ENCODE data around the gene DTX4.

The DTX4 gene

GRCh38 chr11:59192446-59193020 is 20.6 kb downstream of the DTX4 start:
- DNase-seq (ENCODE audit: low spot score), result no peak

- no peak for DNase-seq (ENCODE audit: low spot score)
Observed at GRCh38 chr11:59193587-59194130, 21.7 kb downstream of the DTX4 start.

DNA sequence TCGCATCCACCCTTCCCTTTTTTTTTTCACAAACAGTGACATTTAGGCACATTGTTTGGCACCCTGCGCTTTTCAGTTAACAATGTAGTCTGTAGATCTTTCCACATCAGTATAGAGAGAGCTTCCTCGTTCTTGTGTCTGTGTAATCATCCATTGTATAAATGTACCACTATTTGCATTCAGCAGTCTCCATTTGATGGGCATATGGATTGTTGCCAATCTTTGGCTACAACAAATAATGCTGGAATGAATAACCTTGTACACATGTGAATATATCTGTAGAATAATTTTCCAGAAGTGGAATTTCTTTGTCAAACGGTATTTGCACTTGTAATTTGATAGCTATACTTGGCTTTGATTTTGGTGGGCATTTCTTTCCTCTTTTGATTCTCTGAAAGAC is 23.7 kb downstream of the DTX4 start:
- no peak for DNase-seq (ENCODE audit: low spot score)

- DNase-seq (ENCODE audit: low spot score), result no peak
Observed at GRCh38 chr11:59196777-59197176, 24.8 kb downstream of the DTX4 start.

DNA sequence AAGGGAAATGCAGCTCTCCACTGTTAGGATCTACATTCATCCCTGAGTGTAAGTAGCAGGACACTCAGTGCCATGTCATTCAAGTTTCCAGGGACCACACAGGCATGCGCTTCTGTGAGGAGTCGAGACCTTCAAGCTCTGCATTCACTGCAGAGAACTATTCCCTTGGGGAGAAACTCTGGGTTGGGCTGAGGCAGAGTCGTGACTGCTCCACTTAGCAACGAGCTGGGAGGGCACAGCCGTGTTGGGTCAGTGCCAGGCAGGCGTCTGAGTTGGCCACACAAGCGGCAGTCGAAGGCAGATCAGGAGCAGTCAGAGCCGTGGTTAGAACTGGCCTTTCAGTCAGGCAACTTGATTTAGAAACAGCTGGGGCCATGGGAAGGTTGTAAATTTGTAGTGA is 26.1 kb downstream of the DTX4 start:
- no peak for DNase-seq (ENCODE audit: low spot score)

DNA sequence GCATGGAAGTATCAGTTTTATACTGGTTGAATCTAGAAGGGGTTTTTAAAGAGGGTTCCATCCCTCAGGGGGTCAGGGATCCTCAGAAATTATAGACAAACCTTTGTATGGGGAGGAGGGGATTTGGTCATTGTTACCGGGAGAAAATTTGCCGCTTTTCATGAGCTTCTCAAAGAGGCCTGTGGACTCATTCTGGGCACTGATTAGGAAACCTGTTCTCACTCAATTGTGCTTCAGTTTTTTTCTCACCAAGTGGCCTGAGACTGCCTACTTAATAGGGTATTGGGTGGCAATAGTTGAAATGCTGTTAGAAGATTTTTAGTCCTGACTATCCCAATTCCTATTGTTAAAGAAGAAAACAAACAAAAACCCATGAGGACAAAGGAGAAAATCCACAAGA is 26.8 kb downstream of the DTX4 start:
- DNase-seq (ENCODE audit: low spot score), result no peak

GRCh38 chr11:59199546-59200422 is 27.9 kb downstream of the DTX4 start:
- DNase-seq (ENCODE audit: low spot score), result peak; percentile 15

DNA sequence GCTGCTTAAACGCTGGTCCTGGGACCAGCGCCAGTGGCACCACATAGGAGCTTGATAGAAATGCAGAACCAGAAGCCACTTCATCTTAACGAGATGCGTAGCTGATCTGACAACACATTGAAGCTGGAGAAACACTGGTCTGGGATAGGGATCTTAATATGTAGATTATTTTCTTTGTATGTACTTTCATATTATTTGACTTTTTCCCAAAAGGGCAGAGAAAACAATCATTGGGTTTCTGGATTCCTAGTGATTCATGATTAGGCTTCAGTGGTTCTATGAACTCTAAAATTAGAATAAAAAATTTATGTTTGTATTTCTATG is 28.5 kb downstream of the DTX4 start:
- DNase-seq (ENCODE audit: low spot score), result no peak

DNA sequence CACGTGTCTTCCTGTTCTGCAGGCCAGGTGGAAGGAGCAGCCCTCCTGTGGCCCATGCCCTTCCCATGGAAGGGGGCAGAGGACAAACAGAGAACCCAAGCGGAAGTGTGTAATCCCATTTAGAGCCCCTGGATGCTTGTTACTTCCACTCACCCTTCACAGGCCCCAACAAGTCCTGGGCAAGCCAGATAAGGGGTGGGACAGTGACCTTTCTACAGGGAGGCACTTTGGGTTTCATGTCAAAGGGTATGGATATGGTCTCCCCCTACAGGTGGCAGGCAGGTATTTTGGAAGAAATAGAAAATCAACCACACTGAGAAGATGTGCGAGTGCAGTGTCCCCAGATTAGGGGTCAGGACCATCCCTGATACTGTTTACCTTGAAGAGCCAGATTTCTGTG is 29.4 kb downstream of the DTX4 start:
- no peak for DNase-seq (ENCODE audit: low spot score)

- DNase-seq (ENCODE audit: low spot score), result no peak
Observed at GRCh38 chr11:59204746-59205145, 32.8 kb downstream of the DTX4 start.

DNA sequence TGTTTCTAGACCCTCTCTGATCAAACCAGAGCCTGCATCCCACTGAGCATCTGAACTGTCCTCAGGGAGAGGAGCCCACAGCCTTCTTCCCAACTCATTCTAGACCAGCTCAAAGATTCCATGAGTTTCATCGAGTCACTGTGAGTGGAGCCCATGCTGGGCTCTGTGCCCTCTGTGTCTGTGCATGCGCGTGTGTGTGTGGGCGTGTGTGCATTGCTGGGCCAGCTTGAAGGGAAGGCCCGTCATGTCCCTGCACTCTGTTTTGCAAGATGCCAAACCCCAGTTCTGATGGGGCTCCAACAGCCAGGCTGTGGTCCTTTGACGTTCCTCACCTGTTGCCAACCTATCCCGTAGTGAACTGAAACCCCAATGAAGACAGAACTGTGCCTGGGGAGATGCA is 33.7 kb downstream of the DTX4 start:
- DNase-seq (ENCODE audit: low spot score), result no peak

GRCh38 chr11:59206635-59207034 is 34.7 kb downstream of the DTX4 start:
- DNase-seq (ENCODE audit: low spot score), result no peak

DNA sequence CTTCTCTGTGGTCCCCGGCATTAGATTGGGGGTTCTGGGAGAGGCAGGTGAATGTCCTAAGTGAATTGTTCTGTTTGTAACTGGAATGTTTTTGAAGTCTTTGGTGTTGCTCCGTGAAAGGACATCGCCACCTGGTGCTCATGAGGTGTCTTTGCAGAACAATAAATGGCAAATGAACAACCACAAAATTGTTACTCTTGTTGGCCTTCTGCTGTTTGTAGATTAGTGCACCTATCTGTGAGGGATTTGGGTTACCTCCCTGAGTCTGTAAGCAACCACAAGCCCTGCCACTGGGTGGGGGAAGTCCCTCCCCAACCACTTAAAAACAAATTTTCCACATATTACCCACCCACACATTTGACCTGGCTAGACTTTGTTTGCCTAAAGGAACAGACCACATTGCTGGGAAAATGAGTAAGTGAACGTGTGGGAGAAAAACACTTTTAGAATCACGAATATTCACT is 36.1 kb downstream of the DTX4 start:
- DNase-seq (ENCODE audit: low spot score), result peak; percentile 50

GRCh38 chr11:59208956-59209355 is 37.0 kb downstream of the DTX4 start:
- no peak for DNase-seq (ENCODE audit: low spot score)

DNA sequence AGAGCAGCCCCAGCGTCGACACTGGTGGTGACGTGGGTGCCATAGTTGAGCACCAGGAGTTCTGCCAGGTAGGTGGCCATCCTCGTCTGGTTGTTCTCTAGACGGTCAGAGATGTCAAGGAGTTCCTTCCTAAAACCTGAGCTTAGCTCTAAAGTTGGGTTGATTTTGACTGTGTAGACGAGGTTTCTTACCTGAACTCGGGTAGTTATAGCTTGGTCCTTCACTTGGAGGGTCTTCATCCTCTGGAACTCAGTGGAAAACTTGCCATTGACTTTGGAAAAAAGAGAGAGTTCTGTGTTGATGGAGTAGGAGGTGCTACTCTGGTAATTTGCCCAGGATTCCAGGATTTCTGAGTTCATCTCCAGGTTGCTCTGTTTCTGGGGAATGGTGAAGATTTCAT is 40.3 kb downstream of the DTX4 start:
- no peak for DNase-seq (ENCODE audit: low spot score)

DNA sequence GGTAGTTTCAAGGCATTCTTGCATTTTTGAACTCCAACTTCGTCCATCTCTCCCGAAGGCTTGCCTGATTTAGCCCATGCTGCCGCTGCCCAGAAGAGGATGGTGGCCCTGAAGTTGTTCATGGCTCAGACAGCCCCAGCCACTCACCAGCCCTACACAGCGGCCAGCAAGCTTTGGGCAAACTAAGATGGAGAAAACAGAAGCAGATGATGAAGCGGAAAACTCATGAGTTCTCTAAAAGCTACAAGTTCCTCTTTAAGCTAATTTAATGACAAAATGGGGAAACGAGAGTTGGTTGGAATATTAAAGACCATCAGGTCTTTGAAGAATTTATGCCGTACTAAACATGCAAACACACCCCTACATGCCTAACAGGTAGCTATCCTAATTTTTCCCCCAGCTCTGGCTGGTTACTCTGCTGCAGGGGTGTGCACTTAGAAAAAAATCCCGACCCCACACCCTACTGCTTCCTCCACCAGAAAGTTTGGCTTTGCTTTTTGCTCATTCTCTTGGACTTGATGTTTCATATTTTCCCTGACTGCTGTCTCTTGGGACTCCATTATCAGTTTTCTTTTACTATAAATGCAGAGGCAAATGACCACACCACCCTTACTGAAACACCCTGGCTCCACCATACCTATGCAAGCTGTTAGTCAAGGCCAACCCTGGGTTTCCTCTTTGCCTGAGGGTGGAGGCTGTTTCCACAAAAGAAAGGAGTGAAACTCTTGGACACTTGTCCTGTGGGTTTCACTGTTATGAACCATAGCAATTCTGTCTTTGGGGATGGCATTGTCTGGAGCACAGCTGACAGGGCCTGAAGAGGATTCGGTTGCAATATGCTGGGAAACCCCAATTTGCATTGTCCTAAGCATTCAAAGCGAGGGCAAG is 41.1 kb downstream of the DTX4 start, which contains the start of gene MPEG1:
TSS of gene MPEG1 (minus strand) at position 184 of the 888 bp plus-strand sequence. CDS start at position 122, 62 bp downstream.
- no peak for DNase-seq (ENCODE audit: low spot score)

GRCh38 chr11:59214141-59214893 is 42.4 kb downstream of the DTX4 start:
- DNase-seq (ENCODE audit: low spot score), result no peak

DNA sequence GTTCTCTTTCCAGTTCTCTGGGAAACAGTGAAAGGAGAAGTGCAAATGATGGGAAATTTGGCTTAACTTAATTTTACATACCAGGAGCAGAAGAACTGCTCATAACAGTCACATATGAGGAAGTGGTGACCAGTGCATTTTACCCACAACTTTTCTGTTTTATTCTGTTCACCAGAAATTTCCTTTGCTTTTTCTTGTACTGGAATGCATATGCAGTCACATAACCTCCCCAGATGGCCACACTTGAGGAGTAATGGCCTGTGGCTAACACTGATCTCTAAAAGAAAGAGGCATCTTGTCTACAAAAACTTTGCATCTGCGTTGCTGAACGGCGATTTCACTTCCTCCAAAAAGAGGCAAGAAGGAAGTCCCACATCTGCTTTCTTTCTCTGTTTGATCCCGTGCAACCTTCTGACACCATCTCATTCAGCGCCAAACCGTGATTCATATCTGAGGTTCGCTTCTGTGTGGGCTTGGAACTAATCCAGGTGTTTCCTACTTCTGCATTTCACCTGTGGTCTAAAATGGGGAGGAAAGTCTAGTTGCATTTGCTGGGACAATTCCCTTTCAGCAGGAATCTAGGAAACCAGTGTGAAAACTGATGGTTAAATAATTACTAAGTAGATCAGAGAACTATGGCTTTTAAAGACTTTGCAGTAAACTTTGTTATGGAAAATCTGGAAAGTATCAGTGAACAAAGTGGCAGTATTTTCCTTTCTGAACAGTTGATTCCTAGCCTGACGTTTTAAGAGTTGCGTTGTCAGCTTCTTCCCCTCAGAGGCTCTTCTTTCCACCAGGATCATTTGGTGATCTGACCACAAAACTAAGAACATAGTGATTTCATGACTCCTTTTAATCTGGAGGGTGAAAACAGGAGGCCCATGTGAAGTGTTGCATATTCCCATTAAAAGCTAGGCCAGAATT is 45.0 kb downstream of the DTX4 start:
- peak; percentile 17 for DNase-seq (ENCODE audit: low spot score)

DNA sequence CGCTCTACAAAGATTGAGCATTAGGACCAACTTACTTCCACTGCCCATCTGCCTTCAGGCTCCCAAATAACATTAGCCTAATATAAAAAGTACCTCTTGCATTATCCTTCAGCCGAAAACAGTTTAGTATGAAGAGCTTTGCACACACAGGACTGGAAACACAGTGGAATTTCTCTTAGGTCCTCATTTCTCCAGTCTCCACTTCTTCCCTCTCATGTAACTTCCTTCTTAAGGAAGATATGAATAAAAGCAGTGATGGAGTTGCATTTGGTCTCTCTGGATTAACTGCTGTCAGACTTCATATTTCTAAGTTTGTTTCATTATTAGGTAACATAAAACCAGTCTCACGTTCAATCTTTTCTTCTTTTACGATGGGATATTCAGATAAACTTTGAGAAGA is 46.4 kb downstream of the DTX4 start:
- DNase-seq (ENCODE audit: low spot score), result no peak

DNA sequence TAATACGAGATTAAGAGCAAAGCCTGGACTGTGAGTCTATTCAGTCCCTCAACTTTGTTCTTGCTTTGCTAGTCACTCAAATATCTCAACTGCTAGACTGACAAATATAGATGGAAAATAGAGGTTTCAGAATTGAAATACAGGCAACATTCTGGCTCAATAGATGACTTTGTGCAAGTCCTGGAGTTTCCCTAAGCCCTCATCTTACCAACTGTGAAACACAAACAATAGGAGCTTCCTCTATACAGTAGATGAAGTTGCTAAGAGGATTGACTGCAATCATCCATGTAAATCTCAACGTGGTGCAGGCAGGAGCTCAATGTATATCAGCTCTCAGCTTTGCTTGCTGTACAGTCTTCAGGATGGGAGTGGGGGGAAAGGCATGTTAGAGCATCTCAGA is 47.0 kb downstream of the DTX4 start:
- DNase-seq (ENCODE audit: low spot score), result no peak

- DNase-seq (ENCODE audit: low spot score), result no peak
Observed at GRCh38 chr11:59219836-59220235, 47.9 kb downstream of the DTX4 start.
